HG03565 (cell line): ENCODE results near the gene GTPBP4.
A peak's percentile ranks its signal among the peaks of the same experiment; 100 is the strongest.

Source experiments
- ATAC-seq: cut with Tn5 transposase; IDR thresholded peaks from one replicate; pipeline ENCODE4 v1.9.1; 2021; ENCODE audit warnings: mild to moderate bottlenecking, moderate library complexity; ENCODE audit not compliant: unreplicated experiment

Gene GTPBP4

GRCh38 chr10:987870-988666 lies at the start of gene GTPBP4:
Gene GTPBP4 (plus strand): TSS chr10:988434. CDS start chr10:988480, 46 bp downstream.
- ATAC-seq = peak; percentile 91

- ATAC-seq = no peak
Observed at GRCh38 chr10:938941-939678, 49.1 kb upstream of the GTPBP4 start.

DNA sequence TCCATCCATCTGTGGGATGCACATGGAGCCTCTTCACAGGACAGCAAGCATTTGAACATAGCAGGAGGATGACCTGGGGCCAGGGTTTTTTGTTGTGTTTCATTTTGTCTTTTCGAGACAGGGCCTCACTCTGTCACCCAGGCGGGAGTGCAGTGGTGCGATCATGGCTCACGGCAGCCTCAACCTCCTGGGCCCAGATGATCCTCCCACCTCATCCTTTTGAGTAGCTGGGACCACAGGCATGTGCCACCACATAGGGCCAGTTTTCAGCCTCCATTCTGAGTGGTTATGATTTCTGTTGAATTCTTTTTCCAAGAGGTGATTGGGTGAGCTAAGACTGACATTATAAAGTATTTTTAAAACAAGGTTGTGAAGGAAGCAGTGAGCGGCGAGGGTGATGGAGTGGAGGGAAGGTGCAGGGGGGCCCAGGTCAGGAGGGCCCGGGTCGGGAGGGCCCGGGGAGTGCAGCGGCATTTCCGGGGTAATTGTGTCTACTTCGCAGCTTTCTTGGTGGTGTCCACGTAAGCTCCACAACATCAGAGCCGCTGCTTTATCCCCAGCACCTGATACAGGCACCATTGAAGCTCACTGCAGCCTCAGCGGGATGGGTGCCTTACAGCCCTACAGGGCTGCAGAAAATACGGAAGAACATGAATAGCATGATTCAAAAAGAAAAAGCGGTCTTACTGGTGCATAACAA lies 44.8 kb upstream of the GTPBP4 start:
- ATAC-seq = peak; percentile 50

DNA sequence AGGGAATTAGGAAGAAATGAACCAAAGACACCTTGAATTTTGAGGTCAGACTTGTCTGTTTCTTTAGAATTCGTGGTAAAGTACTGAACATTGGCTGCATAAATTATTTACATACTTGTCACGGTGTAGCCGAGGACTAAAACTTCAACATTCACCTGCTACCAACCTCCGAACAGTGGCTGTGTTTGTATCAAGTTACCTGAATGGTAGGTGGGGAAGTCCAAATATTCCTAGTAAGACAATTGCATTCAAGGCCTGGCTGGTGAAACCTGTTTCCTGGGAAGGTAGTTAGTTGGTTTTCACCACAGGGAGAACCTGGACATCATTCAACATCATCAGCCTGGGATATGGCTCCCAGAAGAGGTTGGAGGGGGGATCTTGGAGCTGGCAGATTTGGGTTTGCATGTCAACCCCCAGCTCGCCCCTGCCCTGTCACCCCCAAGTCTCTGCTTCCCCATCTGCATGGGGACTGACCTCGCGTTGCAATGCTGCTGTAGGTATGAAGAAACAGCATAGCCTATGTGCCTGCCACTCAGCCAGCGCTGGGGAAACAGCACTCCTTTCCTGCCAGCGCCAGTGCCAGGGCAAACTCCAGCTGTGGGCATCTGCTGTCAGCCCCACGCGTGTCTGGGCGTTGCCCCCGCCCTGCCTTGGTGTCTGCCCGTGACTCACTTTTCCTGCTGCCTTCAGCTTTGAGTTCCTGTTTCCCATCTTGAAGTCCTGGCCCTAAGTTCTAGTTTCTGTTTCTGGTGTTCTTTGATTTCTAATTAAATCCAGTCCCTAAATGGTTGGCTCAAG lies 44.0 kb upstream of the GTPBP4 start:
- no peak for ATAC-seq

DNA sequence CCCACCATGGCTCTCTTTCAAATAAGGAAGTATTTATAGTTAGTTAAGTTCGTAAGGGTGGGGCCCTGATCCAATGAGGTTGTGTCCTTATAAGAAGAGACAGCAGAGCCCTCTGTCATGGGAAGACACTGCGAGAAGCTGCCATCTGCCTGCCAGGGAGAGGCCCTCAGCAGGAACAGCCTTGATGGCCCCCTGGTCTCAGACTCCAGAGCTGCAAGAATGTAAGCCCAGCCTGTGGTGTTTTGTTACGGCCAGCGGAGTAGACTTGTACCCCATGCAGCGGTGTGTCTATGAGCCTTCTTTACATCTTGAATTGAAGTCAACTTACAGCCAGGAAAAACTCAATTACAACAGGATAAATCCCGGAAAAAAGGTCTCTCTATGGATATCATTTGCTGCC lies 42.5 kb upstream of the GTPBP4 start:
- no peak for ATAC-seq

- ATAC-seq = no peak
Observed at GRCh38 chr10:947051-947450, 41.2 kb upstream of the GTPBP4 start.

- ATAC-seq = no peak
Observed at GRCh38 chr10:947881-948280, 40.4 kb upstream of the GTPBP4 start.

GRCh38 chr10:948347-948746 lies 39.9 kb upstream of the GTPBP4 start:
- ATAC-seq = no peak

GRCh38 chr10:949446-949845 lies 38.8 kb upstream of the GTPBP4 start:
- no peak for ATAC-seq

GRCh38 chr10:953836-954235 lies 34.4 kb upstream of the GTPBP4 start:
- no peak for ATAC-seq

DNA sequence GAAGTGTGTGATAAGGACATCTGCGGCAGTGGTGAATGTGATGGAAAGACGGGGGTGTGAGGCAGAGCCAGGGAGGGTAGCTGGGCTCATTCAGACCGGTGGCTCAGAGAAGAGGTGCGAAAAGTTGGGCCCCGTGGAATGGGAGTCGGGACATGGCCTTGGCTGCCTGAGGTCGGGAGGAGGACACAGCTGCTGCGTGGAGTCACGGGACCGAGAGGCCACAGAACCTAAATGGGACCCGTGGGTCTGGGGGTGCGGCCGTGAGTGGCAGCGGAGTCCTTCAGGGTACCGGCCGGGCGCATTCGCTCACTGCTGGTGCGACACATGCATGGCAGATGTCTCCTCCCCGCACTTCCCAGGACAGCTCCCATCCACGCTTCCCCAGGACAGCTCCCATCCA lies 33.8 kb upstream of the GTPBP4 start:
- ATAC-seq = no peak

- ATAC-seq = no peak
Observed at GRCh38 chr10:955127-955819, 33.0 kb upstream of the GTPBP4 start.

DNA sequence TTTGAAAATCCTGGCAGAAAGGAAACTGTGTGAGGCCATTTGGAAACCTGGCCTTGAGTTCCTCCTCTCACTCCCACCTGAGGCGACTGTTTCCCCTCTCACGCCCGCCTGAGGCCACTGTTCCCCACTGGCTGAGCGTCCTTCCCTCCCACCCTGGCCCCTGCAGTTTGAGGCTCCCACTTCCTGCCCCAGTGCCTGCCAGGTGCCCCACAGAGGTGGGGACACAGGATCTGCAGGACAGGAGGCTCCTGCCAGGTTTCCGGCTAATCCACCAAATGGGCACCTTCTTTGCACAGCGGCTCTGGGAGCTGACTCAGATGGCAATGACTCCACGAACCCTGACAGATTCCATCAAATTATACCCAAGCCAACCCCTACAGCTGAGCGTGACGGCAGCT lies 32.4 kb upstream of the GTPBP4 start:
- ATAC-seq = no peak

GRCh38 chr10:958106-958505 lies 30.1 kb upstream of the GTPBP4 start:
- no peak for ATAC-seq

DNA sequence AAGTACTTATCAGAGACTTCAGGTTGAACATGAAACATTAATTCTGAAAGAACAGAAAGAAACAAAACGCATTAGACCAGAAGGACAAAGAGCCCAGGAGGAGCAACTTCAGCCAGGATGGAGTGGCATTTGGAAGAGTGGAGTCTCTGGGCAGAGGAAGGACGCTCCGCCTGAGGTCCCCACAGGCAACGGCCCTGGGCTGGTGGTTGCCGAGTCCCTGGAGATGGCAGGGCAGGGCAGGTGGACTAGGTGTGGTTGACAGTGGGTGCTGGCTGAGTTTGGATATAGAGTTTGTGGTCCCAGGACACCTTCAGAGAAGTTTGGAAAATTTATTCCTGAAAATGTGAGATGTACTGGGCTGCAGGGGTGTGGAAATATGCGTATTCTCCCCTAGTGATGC lies 29.4 kb upstream of the GTPBP4 start:
- no peak for ATAC-seq

DNA sequence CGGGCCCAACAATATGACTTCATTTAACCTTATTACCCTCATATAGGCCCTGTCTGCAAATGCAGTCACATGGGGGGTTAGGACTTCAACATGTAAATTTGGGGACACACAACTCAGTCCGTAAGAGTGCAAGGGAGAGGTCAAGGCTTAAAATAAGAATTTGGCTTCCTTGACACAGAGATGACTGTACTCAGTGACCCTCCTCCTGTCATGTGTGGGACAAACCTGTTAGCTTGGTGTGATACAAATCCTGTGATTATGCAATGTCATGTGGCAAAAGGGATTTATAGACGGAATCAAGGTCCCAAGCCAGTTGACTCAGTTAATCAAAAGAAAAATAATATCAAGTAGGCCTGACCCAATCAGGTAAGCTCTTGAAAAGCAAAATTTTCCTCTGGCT lies 25.9 kb upstream of the GTPBP4 start:
- ATAC-seq = no peak

DNA sequence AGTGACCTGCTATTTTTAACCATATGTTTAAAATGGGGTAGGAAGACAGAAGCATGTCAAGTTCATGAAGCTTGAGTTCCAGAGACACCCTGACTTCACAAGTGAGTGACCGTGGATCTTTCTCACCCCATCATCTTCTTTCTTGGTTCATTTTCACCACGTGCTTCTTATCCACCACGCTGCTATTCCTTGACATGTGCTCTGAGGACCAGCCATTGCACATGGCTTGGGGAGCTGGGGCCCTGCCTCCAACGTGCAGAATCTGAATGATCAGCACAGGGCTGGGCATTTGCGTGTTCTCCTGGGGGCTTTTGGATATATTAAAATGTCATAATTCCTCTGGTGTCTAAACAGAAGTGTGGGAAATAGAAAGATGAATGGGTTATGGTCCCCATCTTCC lies 25.0 kb upstream of the GTPBP4 start:
- ATAC-seq = no peak

DNA sequence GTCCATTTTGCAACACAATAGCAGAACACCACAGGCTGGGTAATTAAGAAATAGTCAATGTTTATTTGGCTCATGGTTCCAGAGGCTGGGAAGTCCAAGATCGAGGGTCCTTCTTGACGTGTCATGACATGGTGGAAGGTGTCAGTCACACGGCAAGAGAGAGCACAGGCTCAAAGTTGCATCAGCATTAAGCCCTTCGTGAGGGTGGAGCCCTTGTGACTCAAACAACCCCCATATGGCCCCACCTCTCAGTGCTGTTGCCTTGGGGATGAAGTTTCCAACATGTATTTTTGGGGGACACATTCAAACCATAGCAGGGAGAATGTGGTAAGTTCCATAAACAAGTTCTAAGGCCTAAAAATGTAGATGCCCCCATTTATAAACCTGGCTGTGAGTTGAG lies 24.6 kb upstream of the GTPBP4 start:
- no peak for ATAC-seq

DNA sequence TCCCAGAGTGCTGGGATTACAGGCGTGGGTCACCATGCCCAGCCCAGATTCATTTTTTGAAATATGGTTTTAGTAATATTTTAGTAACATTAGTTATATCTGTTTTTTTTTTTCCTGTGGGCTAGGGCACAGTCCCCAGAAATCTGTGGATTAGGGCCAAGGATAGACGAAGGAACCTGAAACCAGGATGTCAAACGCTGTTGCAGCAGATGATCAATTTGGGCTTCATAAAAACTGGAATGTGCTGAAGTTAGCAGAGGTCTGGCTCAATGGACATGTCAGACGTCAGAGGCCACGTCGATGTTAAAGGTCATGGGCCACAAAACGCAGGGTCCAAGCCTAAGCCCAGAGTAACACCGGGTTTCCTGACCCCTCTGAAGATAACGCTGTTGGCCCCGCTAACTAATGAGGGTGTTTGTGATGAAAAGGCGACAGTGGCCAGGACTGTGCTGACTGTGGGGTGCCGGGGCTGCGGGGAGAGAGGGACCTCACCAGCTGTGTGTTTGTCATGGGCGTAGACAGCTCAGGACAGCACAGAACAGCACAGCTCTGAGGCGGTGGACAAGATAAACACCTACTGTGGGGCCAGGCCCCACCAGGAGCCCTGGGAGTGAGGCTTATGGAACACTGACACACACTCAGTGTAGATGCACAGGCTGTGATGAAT lies 23.8 kb upstream of the GTPBP4 start:
- ATAC-seq = no peak

- no peak for ATAC-seq
Observed at GRCh38 chr10:964988-965417, 23.2 kb upstream of the GTPBP4 start.
